K562 (cell line): Measurements from ENCODE around the gene SYNCRIP. TPM values are rescaled to one million over a fixed set of nuclear protein-coding genes. Genes with fewer than 3 reads are reported as not detected.

ENCODE experiments used
- ADNP ChIP-seq: fragments of 200-800 bp; sonication (Bioruptor generic); IDR thresholded peaks from 2 replicates; pipeline ENCODE4 v1.6.1; 2016; ENCODE audit warnings: missing genetic modification characterization, missing compliant biosample characterization
- AFF1 ChIP-seq, 2 experiments: fragments of 450-650 bp; IDR thresholded peaks; 2 replicates each; pipeline ENCODE4 v1.6.1; 2018; ENCODE audit warnings: mild to moderate bottlenecking in 2 of 2, low read depth in 1 of 2; ENCODE audit not compliant: partially characterized antibody in 2 of 2
- CREB1 ChIP-seq, 2 experiments: sonication (generic) in 1 of 2; formaldehyde crosslinking in 1 of 2; IDR thresholded peaks; 2 replicates each; pipeline versions ENCODE4 v1.6.1 to v1.8.0; 2012 to 2022; ENCODE audit warnings: inconsistent platforms in 1 of 2, mild to moderate bottlenecking in 1 of 2, missing genetic modification reagents in 1 of 2, moderate library complexity in 1 of 2
- HMBOX1 ChIP-seq: sonication (generic); IDR thresholded peaks from 2 replicates; pipeline ENCODE4 v1.6.1; 2016
- MAX ChIP-seq: sonication (generic); formaldehyde crosslinking; IDR thresholded peaks from 2 replicates; pipeline ENCODE4 v1.9.0; 2022; ENCODE audit warnings: mild to moderate bottlenecking, missing genetic modification reagents
- MIER1 ChIP-seq: fragments of 450-650 bp; IDR thresholded peaks from 2 replicates; pipeline ENCODE4 v1.6.1; 2016; ENCODE audit warnings: antibody characterized with exemption, mild to moderate bottlenecking, low read depth
- NFXL1 ChIP-seq: fragments of 450-650 bp; formaldehyde crosslinking; IDR thresholded peaks from 2 replicates; pipeline ENCODE4 v1.4.0; 2021; ENCODE audit warnings: mild to moderate bottlenecking
- RFX7 ChIP-seq: fragments of 250-450 bp; sonication (Bioruptor Pico); IDR thresholded peaks from 2 replicates; pipeline ENCODE4 v1.5.1; 2021; ENCODE audit warnings: mild to moderate bottlenecking
- TRIM28 ChIP-seq: fragments of 450-650 bp; IDR thresholded peaks from 2 replicates; pipeline ENCODE4 v1.6.1; 2017
- U2AF2 ChIP-seq: fragments of 200-400 bp; formaldehyde crosslinking; optimal IDR thresholded peaks from 2 replicates; pipeline ENCODE3; 2017; ENCODE audit warnings: low read depth, mild to moderate bottlenecking, low read length
- ZBTB12 ChIP-seq: fragments of 250-450 bp; sonication (Bioruptor Pico); IDR thresholded peaks from 2 replicates; pipeline ENCODE4 v1.4.0; 2020
- ZBTB7A ChIP-seq: IDR thresholded peaks from 2 replicates; pipeline ENCODE4 v1.6.1; 2011; ENCODE audit warnings: low read depth, mild to moderate bottlenecking, low read length, moderate library complexity, borderline replicate concordance; ENCODE audit not compliant: control insufficient read depth
- ZMIZ1 ChIP-seq, 2 experiments: fragments of 150-350 bp in 1 of 2; IDR thresholded peaks; 2 replicates each; pipeline ENCODE4 v1.6.1; 2012 to 2016; ENCODE audit warnings: low read depth in 2 of 2, low read length in 2 of 2, mild to moderate bottlenecking in 1 of 2, moderate library complexity in 1 of 2
- ZNF507 ChIP-seq: conservative IDR thresholded peaks from 2 replicates; pipeline ENCODE4 v1.6.1; 2017; ENCODE audit warnings: missing genetic modification characterization, missing compliant biosample characterization
- ZNF584 ChIP-seq: fragments of 200-800 bp; sonication (Bioruptor generic); IDR thresholded peaks from 2 replicates; pipeline ENCODE4 v1.6.1; 2016; ENCODE audit warnings: low read depth, mild to moderate bottlenecking, missing genetic modification characterization, missing compliant biosample characterization
- ZNF717 ChIP-seq: fragments of 250-450 bp; sonication (Bioruptor Pico); IDR thresholded peaks from 2 replicates; pipeline ENCODE4 v1.5.0; 2021
- polyA plus RNA-seq, 8 experiments: library from polyadenylated mRNA; depleted of rRNA in 4 of 8; stranded (reverse) in 5 of 8; unstranded in 3 of 8; fragments of >200 nt; fragmentation: Nextera tagmentation in 2 of 8; fragmentation: Illumina TruSeq in 1 of 8; extraction: Ambion mirVana in 2 of 8; extraction: Trizol in 1 of 8; gene quantifications; 2 replicates each; pipeline versions ENCODE4 v1.2.1 to v1.2.3, GENCODE V29; 2011 to 2014; ENCODE audit warnings: inconsistent platforms in 1 of 8, missing spikeins in 1 of 8
- total RNA-seq, 7 experiments: library from RNA; depleted of rRNA in 6 of 7; stranded (reverse); fragments of >200 nt in 6 of 7; fragmentation: Illumina TruSeq in 2 of 7; extraction: Trizol in 2 of 7; gene quantifications; 2 replicates each; pipeline versions ENCODE4 v1.2.1 to v1.2.3, GENCODE V29; 2011 to 2021; ENCODE audit warnings: low replicate concordance in 1 of 7

The SYNCRIP gene
- total and polyA plus RNA-seq, 9 of the 15 experiments (the other 6 are each of a cell fraction or from before 2014, with no cell fraction given) = 46.5 to 295 (median 140) TPM

- TF ChIP-seq AFF1 (IDR thresholded peaks at IDR 0.05; ENCODE audit: low read depth in 1 of 2, partially characterized antibody in 2 of 2) = peak in 1 of 2 experiments; percentile 85
- no peak for TF ChIP-seq RFX7 (CRISPR knock-in tag)
- TF ChIP-seq NFXL1 (CRISPR knock-in tag) = no peak
- 0 out of 2 replicates have a peak, but pooled peaks have one; percentile 75 for TF ChIP-seq ZNF717 (CRISPR knock-in tag)
- TF ChIP-seq ZNF507 (tag) = no peak
- TF ChIP-seq ZNF584 = peak; percentile 91
- peak; percentile 71 for TF ChIP-seq CREB1 (IDR thresholded peaks at IDR 0.05)
- peak; percentile 73 for TF ChIP-seq CREB1 (CRISPR knock-in tag; IDR thresholded peaks at IDR 0.05)
- no peak; the same call in 1 of the 2 replicates for TF ChIP-seq HMBOX1
- TF ChIP-seq TRIM28 = no peak
- TF ChIP-seq MIER1 = no peak
- TF ChIP-seq MAX (CRISPR knock-in tag) = peak; percentile 89
- TF ChIP-seq ZBTB12 (CRISPR knock-in tag) = peak; percentile 5; the same call in 1 of the 2 replicates
- no peak for TF ChIP-seq U2AF2
- TF ChIP-seq ZBTB7A = no peak; the same call in 1 of the 2 replicates
- TF ChIP-seq ADNP (tag) = no peak
- peak in 1 of 2 experiments; percentile 92; a peak in 2 of 4 replicates for TF ChIP-seq ZMIZ1 (IDR thresholded peaks at IDR 0.05; ENCODE audit: low read depth in 2 of 2, low read length in 2 of 2)
These were observed 36.1 kb upstream of the SYNCRIP start (continued) for GRCh38 chr6:85678602-85679444.
